C4-2B (cell line): Measurements from ENCODE around the gene CHRNB2.

Experiments used
- ZFX ChIP-seq: fragments of 450-650 bp; IDR thresholded peaks from 2 replicates; pipeline ENCODE4 v1.6.1; 2017
- TF ChIP-seq, protein P1 (sequence below): fragments of 450-650 bp; conservative IDR thresholded peaks from 2 replicates; pipeline ENCODE4 v1.5.1; 2017; ENCODE audit warnings: mild to moderate bottlenecking

DNA sequence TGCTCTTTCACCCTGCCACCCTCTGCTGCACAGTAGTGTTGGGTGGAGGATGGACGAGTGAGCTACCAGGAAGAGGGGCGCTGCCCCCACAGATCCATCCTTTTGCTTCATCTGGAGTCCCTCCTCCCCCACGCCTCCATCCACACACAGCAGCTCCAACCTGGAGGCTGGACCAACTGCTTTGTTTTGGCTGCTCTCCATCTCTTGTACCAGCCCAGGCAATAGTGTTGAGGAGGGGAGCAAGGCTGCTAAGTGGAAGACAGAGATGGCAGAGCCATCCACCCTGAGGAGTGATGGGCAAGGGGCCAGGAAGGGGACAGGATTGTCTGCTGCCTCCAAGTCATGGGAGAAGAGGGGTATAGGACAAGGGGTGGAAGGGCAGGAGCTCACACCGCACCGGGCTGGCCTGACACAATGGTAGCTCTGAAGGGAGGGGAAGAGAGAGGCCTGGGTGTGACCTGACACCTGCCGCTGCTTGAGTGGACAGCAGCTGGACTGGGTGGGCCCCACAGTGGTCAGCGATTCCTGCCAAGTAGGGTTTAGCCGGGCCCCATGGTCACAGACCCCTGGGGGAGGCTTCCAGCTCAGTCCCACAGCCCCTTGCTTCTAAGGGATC lies 8.5 kb downstream of the CHRNB2 start:
- TF ChIP-seq, protein P1, sequence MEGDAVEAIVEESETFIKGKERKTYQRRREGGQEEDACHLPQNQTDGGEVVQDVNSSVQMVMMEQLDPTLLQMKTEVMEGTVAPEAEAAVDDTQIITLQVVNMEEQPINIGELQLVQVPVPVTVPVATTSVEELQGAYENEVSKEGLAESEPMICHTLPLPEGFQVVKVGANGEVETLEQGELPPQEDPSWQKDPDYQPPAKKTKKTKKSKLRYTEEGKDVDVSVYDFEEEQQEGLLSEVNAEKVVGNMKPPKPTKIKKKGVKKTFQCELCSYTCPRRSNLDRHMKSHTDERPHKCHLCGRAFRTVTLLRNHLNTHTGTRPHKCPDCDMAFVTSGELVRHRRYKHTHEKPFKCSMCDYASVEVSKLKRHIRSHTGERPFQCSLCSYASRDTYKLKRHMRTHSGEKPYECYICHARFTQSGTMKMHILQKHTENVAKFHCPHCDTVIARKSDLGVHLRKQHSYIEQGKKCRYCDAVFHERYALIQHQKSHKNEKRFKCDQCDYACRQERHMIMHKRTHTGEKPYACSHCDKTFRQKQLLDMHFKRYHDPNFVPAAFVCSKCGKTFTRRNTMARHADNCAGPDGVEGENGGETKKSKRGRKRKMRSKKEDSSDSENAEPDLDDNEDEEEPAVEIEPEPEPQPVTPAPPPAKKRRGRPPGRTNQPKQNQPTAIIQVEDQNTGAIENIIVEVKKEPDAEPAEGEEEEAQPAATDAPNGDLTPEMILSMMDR: no peak
- TF ChIP-seq ZFX: no peak
